Measurements from ENCODE around the gene ZNF692. TPM values are rescaled to one million over a fixed set of nuclear protein-coding genes. Genes with fewer than 3 reads are reported as not detected.

ZNF692 gene
- total RNA-seq, 1 donor from 2014 or later, result 86.4 TPM

DNA sequence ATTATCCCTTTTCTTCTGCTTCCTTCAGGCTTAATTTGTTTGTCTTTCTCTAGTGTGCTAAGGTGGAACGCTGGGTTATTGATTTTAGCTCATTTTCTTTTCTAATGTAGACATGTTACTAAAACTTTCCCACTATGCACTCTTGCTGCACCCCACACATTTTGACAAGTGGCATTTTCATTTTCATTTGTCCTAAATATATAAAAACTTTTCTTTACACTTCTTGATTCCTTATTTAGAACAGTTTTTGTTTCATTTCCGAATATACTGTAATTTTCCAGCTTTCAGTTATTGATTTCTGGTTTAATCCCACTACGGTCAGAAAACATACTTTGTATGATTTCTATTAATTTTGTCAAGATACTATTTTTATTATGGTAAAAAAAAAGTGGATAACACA lies 58.4 kb downstream of the ZNF692 start:
- Mint-ChIP-seq H3K36me3 (ENCODE audit: low read depth) (no peaks in the 10 kb centered on the region), H3K4me3 (ENCODE audit: low read depth) (no peak overlapping the region), H3K9me3 (no peaks in the 10 kb centered on the region), H3K27me3 (ENCODE audit: low read depth) (peaks cover 25% of the 10 kb centered on the region), H3K27ac (no peak overlapping the region), H3K4me1 (ENCODE audit: low read depth) (no peaks in the 10 kb centered on the region)
- intact Hi-C loops (cut with micrococcal nuclease), result no loop called here
- DNase-seq (ENCODE audit: low spot score), result no peak

Other genes with a start within 250 kb of the ZNF692 start
- not detected in 2 replicates for gene OR2T11, start 224.0 kb downstream of the ZNF692 start, total RNA-seq
- not detected in 2 replicates for gene OR2T35, start 213.8 kb downstream of the ZNF692 start, total RNA-seq
- not detected in 2 replicates for gene OR2T27, start 203.6 kb downstream of the ZNF692 start, total RNA-seq
- gene OR14I1, start 156.3 kb downstream of the ZNF692 start, total RNA-seq, result not detected in 2 replicates
- not detected in 2 replicates for gene LYPD8, start 103.3 kb downstream of the ZNF692 start, total RNA-seq
- 27.1 TPM in 2 replicates for gene SH3BP5L, start 33.2 kb downstream of the ZNF692 start, total RNA-seq
- gene ZNF672, start 20.9 kb downstream of the ZNF692 start, total RNA-seq, result 46.0 and 51.6 TPM in 2 replicates
- gene PGBD2, start 47.1 kb upstream of the ZNF692 start, total RNA-seq, result 6.7 and 6.9 TPM in 2 replicates

All from activated T-helper 2 cell treated with anti-CD3 and anti-CD28 coated beads, Interferon-gamma antibody, Interleukin-2, Interleukin-4, amounts not matched to agents 10 μg/mL and 5 μg/mL and 100 μg/mL, durations not matched to agents 14 hours and 24 hours and 36 hours (primary cell).